Parathyroid adenoma (tissue), 2 donors: ENCODE measurements around the gene ZCRB1.

Experiments
- H2AFZ ChIP-seq: fragments of 300-600 bp; sonication (generic); one replicate; pipeline ENCODE4 v1.7.0; 2017; ENCODE audit warnings: antibody characterized with exemption, mild to moderate bottlenecking
- H3K27ac ChIP-seq: fragments of 300-600 bp; sonication (generic); one replicate; pipeline ENCODE4 v1.7.0; 2017
- H3K27me3 ChIP-seq: fragments of 300-600 bp; sonication (generic); one replicate; pipeline ENCODE4 v1.7.0; 2017; ENCODE audit warnings: low read length; ENCODE audit not compliant: control insufficient read depth, insufficient read depth
- H3K36me3 ChIP-seq: fragments of 300-600 bp; sonication (generic); one replicate; pipeline ENCODE4 v1.7.0; 2017; ENCODE audit warnings: low read length; ENCODE audit not compliant: control insufficient read depth, insufficient read depth
- H3K4me1 ChIP-seq: fragments of 300-600 bp; sonication (generic); one replicate; pipeline ENCODE4 v1.7.0; 2017; ENCODE audit warnings: control low read depth
- H3K4me2 ChIP-seq: fragments of 300-600 bp; sonication (generic); one replicate; pipeline ENCODE4 v1.7.0; 2017; ENCODE audit warnings: low read length
- H3K4me3 ChIP-seq: fragments of 300-600 bp; sonication (generic); one replicate; pipeline ENCODE4 v1.7.0; 2017; ENCODE audit warnings: low read depth, low read length
- H3K79me2 ChIP-seq: fragments of 300-600 bp; sonication (generic); one replicate; pipeline ENCODE4 v1.7.0; 2017; ENCODE audit warnings: control low read depth
- H3K9ac ChIP-seq: fragments of 300-600 bp; sonication (generic); one replicate; pipeline ENCODE4 v1.7.0; 2017; ENCODE audit warnings: mild to moderate bottlenecking
- H3K9me3 ChIP-seq: fragments of 300-600 bp; sonication (generic); one replicate; pipeline ENCODE4 v1.7.0; 2017; ENCODE audit warnings: low read length; ENCODE audit not compliant: control insufficient read depth
- CTCF ChIP-seq: fragments of 300-600 bp; sonication (generic); IDR thresholded peaks from one replicate; pipeline ENCODE4 v1.7.0; 2017; ENCODE audit warnings: antibody characterized with exemption, mild to moderate bottlenecking
- donor health status: primary hyperparathyroidism.

ZCRB1 gene

GRCh38 chr12:42343721-42344120 is 17.8 kb upstream of the ZCRB1 start:
- no peak overlapping the region for H3K4me2 ChIP-seq
- H3K36me3 ChIP-seq, result no peaks in the 10 kb centered on the region
- H3K9ac ChIP-seq, result no peak overlapping the region
- TF ChIP-seq CTCF, result no peak
- H3K27me3 ChIP-seq, result no peaks in the 10 kb centered on the region
- no peak overlapping the region for H2AFZ ChIP-seq
- H3K4me1 ChIP-seq, result no peaks in the 10 kb centered on the region
- H3K27ac ChIP-seq, result no peak overlapping the region
- H3K9me3 ChIP-seq, result no peaks in the 10 kb centered on the region
- no peak overlapping the region for H3K4me3 ChIP-seq
- H3K79me2 ChIP-seq, result peaks cover 31% of the 10 kb centered on the region

GRCh38 chr12:42342028-42342427 is 16.1 kb upstream of the ZCRB1 start:
- Histone ChIP-seq H3K9ac (no peak overlapping the region), H3K79me2 (peaks cover 37% of the 10 kb centered on the region), H3K36me3 (no peaks in the 10 kb centered on the region), H2AFZ (no peak overlapping the region), H3K4me3 (no peak overlapping the region), H3K9me3 (no peaks in the 10 kb centered on the region), H3K4me2 (no peak overlapping the region), H3K4me1 (no peaks in the 10 kb centered on the region), H3K27ac (no peak overlapping the region), H3K27me3 (no peaks in the 10 kb centered on the region)
- no peak for TF ChIP-seq CTCF

GRCh38 chr12:42338280-42338679 is 12.4 kb upstream of the ZCRB1 start:
- no peak overlapping the region for H3K4me3 ChIP-seq
- H3K9me3 ChIP-seq, result no peaks in the 10 kb centered on the region
- H3K9ac ChIP-seq, result no peak overlapping the region
- no peak overlapping the region for H3K4me2 ChIP-seq
- H3K27ac ChIP-seq, result no peak overlapping the region
- H3K36me3 ChIP-seq, result no peaks in the 10 kb centered on the region
- TF ChIP-seq CTCF, result no peak
- H2AFZ ChIP-seq, result no peak overlapping the region
- no peaks in the 10 kb centered on the region for H3K27me3 ChIP-seq
- peaks cover 38% of the 10 kb centered on the region for H3K79me2 ChIP-seq
- H3K4me1 ChIP-seq, result no peaks in the 10 kb centered on the region

GRCh38 chr12:42336286-42336685 is 10.4 kb upstream of the ZCRB1 start:
- no peak overlapping the region for H2AFZ ChIP-seq
- no peak for TF ChIP-seq CTCF
- no peak overlapping the region for H3K4me3 ChIP-seq
- H3K4me2 ChIP-seq, result no peak overlapping the region
- H3K79me2 ChIP-seq, result peaks cover 38% of the 10 kb centered on the region
- no peaks in the 10 kb centered on the region for H3K9me3 ChIP-seq
- peaks cover 5% of the 10 kb centered on the region for H3K4me1 ChIP-seq
- no peaks in the 10 kb centered on the region for H3K27me3 ChIP-seq
- H3K36me3 ChIP-seq, result no peaks in the 10 kb centered on the region
- no peak overlapping the region for H3K27ac ChIP-seq
- H3K9ac ChIP-seq, result no peak overlapping the region
